Daoy (cell line): ENCODE measurements around the gene YWHAE. TPM values are rescaled to one million over a fixed set of nuclear protein-coding genes. Genes with fewer than 3 reads are reported as not detected.
"Not testable (repeated sequence)": the region's sequence is repeated elsewhere in the genome, so short reads cannot be mapped to it uniquely, and the experiment has no call there.

ENCODE experiments used
- DNase-seq: peaks from one replicate; pipeline ENCODE4 v3.0.0-alpha.2; 2015; ENCODE audit warnings: low read depth
- total RNA-seq: library from RNA; depleted of rRNA; stranded (reverse); fragments of >200 nt; shearing (Covaris generic); gene quantifications from 2 replicates; pipeline ENCODE4 v1.2.3, GENCODE V29; 2014

Gene YWHAE
- total RNA-seq, 1 experiment from 2014 or later = 772 TPM

GRCh38 chr17:1325766-1326165 lies 74.3 kb downstream of the YWHAE start:
- no peak for DNase-seq

GRCh38 chr17:1324201-1324771 lies 75.7 kb downstream of the YWHAE start:
- DNase-seq = no peak

- DNase-seq = peak; percentile 37
These were observed 76.7 kb downstream of the YWHAE start for GRCh38 chr17:1323336-1323735.

GRCh38 chr17:1322480-1322879 lies 77.5 kb downstream of the YWHAE start:
- DNase-seq = no peak

- no peak for DNase-seq
These were observed 78.0 kb downstream of the YWHAE start for GRCh38 chr17:1322014-1322428.

- no peak for DNase-seq
These were observed 84.1 kb downstream of the YWHAE start for GRCh38 chr17:1315891-1316403.

- DNase-seq = no peak
These were observed 84.6 kb downstream of the YWHAE start for GRCh38 chr17:1315409-1315808.

- DNase-seq = no peak
These were observed 86.6 kb downstream of the YWHAE start for GRCh38 chr17:1313270-1314005.

- DNase-seq = peak; percentile 57
These were observed 87.7 kb downstream of the YWHAE start for GRCh38 chr17:1312261-1312870.

GRCh38 chr17:1307829-1308228 lies 92.2 kb downstream of the YWHAE start:
- not testable (repeated sequence) for DNase-seq

GRCh38 chr17:1304962-1305563 lies 95.0 kb downstream of the YWHAE start:
- no peak for DNase-seq

GRCh38 chr17:1304522-1304921 lies 95.5 kb downstream of the YWHAE start:
- no peak for DNase-seq

- no peak for DNase-seq
These were observed 97.3 kb downstream of the YWHAE start for GRCh38 chr17:1302761-1303160.

- DNase-seq = no peak
These were observed 98.5 kb downstream of the YWHAE start for GRCh38 chr17:1301546-1301945.

GRCh38 chr17:1300371-1300905 lies 99.6 kb downstream of the YWHAE start:
- peak; percentile 1 for DNase-seq

GRCh38 chr17:1299552-1300370 lies 100.3 kb downstream of the YWHAE start:
- no peak for DNase-seq

- DNase-seq = peak; percentile 31
These were observed 101.4 kb downstream of the YWHAE start for GRCh38 chr17:1298606-1299005.
